ENCODE measurements around the gene S100A10.

The S100A10 gene

GRCh38 chr1:152000964-152001630 is 7.4 kb upstream of the S100A10 start:
- Histone ChIP-seq H3K4me3 (ENCODE audit: low read depth, low read length) (no peak overlapping the region), H3K27ac (peak overlapping the region; percentile 33)

GRCh38 chr1:151998611-151999362 is 5.1 kb upstream of the S100A10 start:
- no peak for DNase-seq
- no peaks in the 10 kb centered on the region for H3K36me3 ChIP-seq (replicated peaks)
- in situ Hi-C loops (cut with HindIII; ENCODE audit: low pct_ligation_motif_present, low sequenced_read_pairs): no loop called here
- H3K27me3 ChIP-seq (replicated peaks): no peaks in the 10 kb centered on the region
- TF ChIP-seq CTCF (IDR thresholded peaks at IDR 0.05; ENCODE audit: low read depth, low read length, missing control alignments): no peak
- H3K27ac ChIP-seq: no peak overlapping the region
- H3K4me3 ChIP-seq (ENCODE audit: low read depth, low read length): no peak overlapping the region

More at GRCh38 chr1:152000964-152001630, 7.4 kb upstream of the S100A10 start:
- no peak for DNase-seq
- Histone ChIP-seq H3K36me3 (replicated peaks) (no peaks in the 10 kb centered on the region), H3K27me3 (replicated peaks) (peaks cover 14% of the 10 kb centered on the region)
- TF ChIP-seq CTCF (IDR thresholded peaks at IDR 0.05; ENCODE audit: low read depth, low read length, missing control alignments): no peak
- in situ Hi-C loops (cut with HindIII; ENCODE audit: low pct_ligation_motif_present, low sequenced_read_pairs): no loop called here

GRCh38 chr1:151997284-151997570 is 3.6 kb upstream of the S100A10 start:
- Histone ChIP-seq H3K4me3 (ENCODE audit: low read depth, low read length) (no peak overlapping the region), H3K36me3 (replicated peaks) (no peaks in the 10 kb centered on the region), H3K27ac (no peak overlapping the region), H3K27me3 (replicated peaks) (no peaks in the 10 kb centered on the region)
- no peak for DNase-seq
- in situ Hi-C loops (cut with HindIII; ENCODE audit: low pct_ligation_motif_present, low sequenced_read_pairs): no loop called here
- no peak for TF ChIP-seq CTCF (IDR thresholded peaks at IDR 0.05; ENCODE audit: low read depth, low read length, missing control alignments)

GRCh38 chr1:151995774-151996173 is 2.1 kb upstream of the S100A10 start:
- in situ Hi-C loops (cut with HindIII; ENCODE audit: low pct_ligation_motif_present, low sequenced_read_pairs): no loop called here
- no peaks in the 10 kb centered on the region for H3K36me3 ChIP-seq (replicated peaks)
- TF ChIP-seq CTCF (IDR thresholded peaks at IDR 0.05; ENCODE audit: low read depth, low read length, missing control alignments): no peak
- no peaks in the 10 kb centered on the region for H3K27me3 ChIP-seq (replicated peaks)
- no peak overlapping the region for H3K4me3 ChIP-seq (ENCODE audit: low read depth, low read length)
- DNase-seq: no peak
- H3K27ac ChIP-seq: no peak overlapping the region

GRCh38 chr1:151994956-151995355 is 1.3 kb upstream of the S100A10 start:
- Histone ChIP-seq H3K27ac (peak overlapping the region; percentile 31), H3K27me3 (replicated peaks) (no peaks in the 10 kb centered on the region), H3K36me3 (replicated peaks) (no peaks in the 10 kb centered on the region), H3K4me3 (ENCODE audit: low read depth, low read length) (no peak overlapping the region)
- in situ Hi-C loops (cut with HindIII; ENCODE audit: low pct_ligation_motif_present, low sequenced_read_pairs): no loop called here
- no peak for TF ChIP-seq CTCF (IDR thresholded peaks at IDR 0.05; ENCODE audit: low read depth, low read length, missing control alignments)
- DNase-seq: peak; percentile 80

Data from brain microvascular endothelial cell (primary cell).